ENCODE results near the gene YY1.
"Not testable (repeated sequence)": the region's sequence is repeated elsewhere in the genome, so short reads cannot be mapped to it uniquely, and the experiment has no call there.

Gene YY1

DNA sequence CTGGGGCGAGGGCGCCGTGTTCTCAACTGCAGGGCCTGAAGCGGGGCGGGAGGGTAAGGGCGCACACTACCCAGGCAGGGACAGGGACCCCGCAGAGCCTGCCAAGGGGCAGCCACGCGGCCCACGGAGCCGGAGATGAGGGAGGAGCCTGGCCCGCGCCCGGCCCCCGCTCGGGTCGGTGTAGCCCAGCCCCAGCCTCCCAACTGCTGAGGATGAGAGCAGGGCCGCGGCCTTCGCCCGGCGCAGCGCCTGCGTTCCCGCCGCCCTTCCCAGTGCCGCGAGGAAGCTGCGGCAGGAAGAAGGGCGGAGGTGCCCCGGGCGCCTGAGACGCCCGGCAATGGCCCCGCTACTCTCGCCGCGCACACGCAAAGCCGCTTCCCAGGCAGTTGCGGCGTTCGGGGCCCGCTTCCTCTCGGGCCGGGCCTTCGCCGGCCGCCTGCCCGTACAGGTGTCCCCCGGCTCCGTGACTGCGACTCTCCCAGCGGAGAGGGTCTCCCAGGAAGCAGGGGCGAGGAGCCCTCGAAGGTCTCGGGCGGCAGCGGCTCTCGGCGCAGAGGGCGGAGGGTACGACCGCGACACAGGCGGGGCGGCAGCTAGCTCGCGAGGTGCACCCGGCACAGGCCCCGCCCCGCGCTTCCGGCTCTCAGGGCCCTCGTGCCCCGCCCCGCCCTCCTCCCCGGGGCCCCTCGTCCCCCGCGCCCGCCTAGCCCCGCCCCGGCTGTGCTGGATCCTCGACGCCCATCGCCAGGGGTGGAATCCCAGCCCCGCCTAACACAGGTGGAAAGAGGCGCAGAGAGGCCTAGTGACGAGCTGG lies 24.8 kb upstream of the YY1 start:
- peak in 1 of 2 experiments; percentile 28 for DNase-seq

- DNase-seq: no peak
Observed at GRCh38 chr14:100214770-100215083, 24.2 kb upstream of the YY1 start.

DNA sequence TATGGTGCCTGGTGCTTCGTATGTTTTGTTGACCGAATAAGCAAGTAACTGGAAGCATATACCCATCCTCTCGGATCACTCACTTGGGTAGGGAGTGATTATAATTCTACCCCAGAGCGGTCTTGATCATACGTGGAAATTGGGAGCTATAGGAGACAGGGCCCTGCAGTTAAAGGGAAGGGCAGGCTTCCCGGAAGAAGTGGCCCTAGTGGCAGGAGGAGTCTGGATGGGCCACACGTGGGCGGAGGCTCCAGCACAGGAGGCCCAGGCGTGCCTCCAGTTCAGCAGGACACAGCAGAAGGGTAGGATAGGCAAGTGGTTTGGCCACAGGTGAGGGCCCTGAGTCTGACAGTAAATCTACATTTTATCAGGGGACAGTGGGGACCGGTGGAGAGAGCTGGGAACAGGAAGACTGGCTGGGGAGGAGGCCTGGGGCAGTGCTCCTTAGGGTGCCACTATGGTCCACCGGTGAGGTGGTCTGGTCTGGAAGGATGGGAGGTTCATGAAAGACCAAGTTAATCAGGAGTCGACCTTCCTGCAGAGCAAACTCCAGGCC lies 23.5 kb upstream of the YY1 start:
- no peak for DNase-seq

DNA sequence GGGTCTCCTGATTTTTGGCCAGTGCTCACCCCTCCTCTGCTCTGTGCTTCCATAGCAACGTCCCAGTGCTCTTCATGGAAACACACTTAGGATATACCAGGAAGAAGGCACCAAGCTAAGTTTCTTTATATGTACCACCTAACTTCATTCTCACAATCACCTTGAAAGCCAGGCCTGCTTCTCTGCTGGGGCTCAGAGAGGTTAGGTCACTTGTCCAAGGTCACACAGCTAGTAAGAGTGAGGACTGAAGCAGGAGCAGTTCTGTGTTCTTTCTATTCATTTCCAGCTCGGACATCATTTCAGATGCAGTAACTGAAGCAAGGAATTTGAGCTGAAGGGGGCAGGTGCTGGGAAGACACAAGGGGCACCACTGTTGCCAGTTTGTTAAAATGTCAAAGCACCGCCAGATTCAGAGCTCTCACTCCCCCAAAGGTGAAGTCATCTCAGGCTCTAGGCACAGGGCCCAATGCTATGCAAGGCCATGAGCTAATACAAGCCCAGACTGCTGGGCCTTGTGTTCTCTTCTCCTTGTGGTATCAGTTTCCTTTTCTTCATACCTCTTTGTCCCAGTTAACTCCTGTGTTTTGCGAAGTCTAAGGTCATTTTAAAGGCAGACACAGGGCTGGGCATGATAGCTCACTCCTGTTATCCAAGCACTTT lies 19.7 kb upstream of the YY1 start:
- DNase-seq: no peak

DNA sequence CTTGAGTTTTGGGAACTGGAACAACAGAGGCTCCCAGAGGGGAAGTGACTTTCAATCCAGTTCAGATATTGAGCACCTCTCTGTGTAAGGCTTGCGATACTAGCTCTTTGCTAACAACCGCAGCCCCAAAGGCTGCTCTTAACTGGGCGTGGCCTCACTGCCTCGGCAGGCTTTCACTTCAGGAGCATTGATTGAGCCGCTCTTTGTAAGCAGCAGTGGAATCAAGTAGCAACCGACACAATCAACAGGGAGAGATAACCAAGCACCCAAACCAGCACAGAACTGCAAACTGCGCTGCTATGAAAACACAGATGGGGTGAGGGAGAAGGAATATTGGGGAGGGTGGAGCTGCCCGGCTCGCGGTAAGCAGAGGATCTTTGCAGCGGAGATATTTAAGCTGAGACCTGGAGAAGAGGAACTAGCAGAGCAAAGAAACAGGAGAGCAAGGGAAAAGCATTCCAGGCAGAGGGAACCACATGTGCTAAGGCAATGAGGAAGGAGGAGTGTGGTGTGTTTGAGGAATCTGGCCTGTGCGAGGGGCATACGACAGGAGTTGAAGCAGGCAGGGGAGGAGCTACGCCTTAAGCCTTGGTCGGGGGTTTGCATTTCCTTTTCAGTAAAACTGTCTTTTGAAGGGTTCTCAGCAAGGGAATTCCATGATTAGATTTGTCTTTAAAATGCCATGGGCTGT lies 17.3 kb upstream of the YY1 start:
- DNase-seq: no peak

DNA sequence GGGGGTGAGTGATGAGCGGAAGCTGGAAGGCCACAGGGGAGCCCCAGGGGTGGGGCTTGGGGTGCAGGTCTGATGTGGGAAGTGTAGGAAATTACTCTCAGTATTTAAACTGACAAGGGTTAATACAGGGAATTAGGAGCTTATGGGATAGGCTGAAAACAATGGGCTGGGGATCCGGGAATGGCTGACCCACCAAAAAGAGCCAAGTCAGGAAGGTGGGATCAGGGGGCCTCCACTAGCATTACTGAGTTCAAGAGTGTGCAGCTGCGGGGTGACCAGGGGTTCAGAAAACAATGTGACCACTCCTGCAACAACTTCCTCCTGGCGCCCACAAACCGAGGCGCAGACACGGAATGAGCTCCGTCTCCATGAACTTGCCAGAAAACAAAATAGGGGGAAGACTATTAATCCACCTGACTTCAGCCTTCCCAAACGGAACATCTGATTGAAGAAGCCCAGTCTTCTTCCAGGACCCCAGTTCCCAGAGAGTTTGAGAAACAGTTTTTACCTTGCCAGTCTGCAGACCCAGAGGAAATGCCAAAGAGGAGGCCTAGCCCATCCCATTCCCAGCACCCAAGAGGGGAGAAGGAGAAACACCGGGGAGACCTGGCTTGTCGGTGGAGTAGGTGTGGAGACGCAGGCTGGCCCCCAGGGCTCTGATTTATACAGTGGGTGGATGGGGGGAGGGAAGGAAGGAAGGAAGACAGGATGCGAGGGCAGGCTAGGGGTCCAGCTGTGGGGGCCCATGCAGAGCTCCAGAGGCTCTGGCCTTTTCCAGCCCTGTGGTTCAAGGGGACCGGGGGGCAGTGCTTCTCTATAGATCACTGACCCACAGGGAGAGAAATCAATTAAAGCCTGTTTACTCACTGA lies 16.5 kb upstream of the YY1 start:
- no peak for DNase-seq

GRCh38 chr14:100223332-100224201 lies 15.4 kb upstream of the YY1 start:
- no peak for DNase-seq

DNA sequence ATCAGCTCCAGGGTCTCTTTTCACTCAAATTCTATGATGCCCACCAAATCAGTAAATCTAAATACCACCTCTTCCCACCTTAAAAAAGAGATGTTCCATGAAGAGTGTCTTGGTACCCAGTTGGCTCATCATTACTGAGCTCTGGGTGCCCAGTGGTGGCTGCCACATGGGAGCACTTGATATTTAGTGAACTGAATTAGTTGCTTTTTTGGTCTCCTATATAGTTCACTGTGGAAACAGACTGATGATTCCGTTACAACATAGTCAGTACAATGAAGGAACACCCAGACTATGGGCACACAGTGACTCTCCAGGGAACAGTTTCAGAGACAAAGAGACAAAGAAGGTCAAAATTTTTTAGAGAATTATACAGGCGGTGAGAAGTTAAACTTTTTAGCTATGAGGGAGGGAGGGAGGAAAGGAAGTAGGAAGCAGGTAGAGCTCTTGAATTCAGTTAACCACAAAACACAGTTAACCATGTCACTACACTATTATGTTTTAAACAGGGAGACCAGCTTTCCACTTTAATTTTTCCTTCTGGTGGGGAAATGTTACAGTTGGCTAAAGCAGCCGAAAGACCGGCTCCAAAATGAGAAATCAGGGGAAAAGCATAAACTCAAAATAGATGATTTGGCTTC lies 14.6 kb upstream of the YY1 start:
- no peak for DNase-seq

DNA sequence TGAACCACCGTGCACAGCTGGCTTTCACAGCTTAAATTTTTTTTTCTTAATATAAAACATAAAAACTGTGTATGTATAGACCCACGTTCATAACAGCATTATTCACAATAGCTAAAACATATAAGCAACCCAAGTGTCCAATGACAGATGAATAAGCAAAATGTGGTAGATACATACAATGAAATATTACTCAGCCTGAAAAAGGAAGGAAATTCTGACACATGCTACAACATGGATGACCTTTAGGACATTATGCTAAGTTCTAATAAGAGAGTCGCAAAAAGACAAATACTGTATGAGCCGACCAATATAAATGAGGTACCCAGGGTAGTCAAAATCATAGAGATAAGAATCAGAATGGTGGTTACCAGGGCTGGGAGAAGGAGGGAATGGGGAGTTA lies 13.8 kb upstream of the YY1 start:
- DNase-seq: no peak

- no peak for DNase-seq
Observed at GRCh38 chr14:100230361-100230760, 8.6 kb upstream of the YY1 start.

- no peak for DNase-seq
Observed at GRCh38 chr14:100234511-100234910, 4.4 kb upstream of the YY1 start.

DNA sequence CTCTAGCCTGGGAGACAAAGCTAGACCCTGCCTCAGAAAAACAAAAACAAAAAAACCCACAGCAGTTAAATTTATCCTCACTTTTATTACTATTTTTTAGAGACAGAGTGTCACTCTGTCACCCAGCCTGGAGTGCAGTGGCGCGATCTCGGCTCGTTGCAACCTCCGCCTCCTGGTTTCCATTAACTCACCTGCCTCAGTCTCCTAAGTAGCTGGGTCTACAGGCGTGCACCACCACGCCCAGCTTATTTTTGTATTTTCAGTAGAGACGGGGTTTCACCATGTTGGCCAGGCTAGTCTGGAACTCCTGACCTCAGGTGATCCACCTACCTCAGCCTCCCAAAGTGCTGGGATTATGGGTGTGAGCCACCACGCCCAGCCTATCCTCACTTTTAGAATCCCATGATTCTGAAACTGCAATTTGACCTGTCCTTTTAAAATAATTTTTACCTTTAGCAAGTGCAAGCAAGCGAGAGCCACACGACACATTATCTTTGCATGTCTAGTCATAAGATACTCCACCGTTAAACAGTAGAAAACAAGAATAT lies 2.6 kb upstream of the YY1 start:
- not testable (repeated sequence) for DNase-seq

- DNase-seq: no peak
Observed at GRCh38 chr14:100236881-100237280, 2.1 kb upstream of the YY1 start.

- DNase-seq: no peak
Observed at GRCh38 chr14:100237735-100238418, 1.1 kb upstream of the YY1 start.

- DNase-seq: no peak
Observed at GRCh38 chr14:100239211-100239839, 381 bp downstream of the YY1 start.

DNA sequence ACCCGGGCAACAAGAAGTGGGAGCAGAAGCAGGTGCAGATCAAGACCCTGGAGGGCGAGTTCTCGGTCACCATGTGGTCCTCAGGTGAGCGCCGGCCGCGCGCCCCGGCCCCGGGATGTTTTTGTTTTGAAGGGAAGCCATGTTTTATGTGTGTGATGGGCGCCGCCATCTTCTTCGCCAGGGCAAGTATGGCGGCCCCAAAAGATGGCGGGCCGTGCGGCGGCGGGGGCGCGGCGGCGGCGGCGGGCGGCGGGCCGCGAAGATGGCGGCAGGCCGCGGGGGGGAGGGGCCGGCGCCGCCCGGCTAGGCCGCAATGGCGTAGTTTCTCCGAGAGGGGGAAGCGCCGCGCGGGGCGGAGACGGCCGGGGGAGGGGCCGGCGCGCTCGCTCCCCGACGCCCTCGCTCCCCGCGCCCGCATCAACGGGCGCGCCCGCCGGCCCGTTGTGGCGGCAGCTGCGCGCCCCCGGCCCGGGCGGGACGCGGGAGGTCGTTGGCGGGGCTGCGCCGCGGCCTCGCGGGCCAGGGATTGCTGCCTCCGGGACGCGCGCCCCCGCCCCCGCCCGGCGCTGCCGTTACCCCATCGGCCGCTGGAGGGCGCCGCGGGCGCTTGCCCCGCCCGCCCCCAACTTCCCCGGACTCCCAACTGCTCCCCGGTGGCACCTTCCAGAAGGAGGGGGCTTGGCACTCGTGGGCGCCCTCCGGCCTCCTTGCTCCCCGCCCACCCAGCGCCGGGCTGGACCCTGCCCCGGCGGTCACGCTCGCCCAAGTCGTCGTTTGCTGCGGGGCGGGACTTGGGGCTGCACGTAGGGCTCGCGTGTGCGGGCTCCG lies 1.1 kb downstream of the YY1 start:
- DNase-seq: peak in 1 of 2 experiments; percentile 20

GRCh38 chr14:100240668-100241032 lies 1.7 kb downstream of the YY1 start:
- DNase-seq: no peak

GRCh38 chr14:100241279-100241678 lies 2.3 kb downstream of the YY1 start:
- DNase-seq: no peak

- DNase-seq: no peak
Observed at GRCh38 chr14:100243020-100243419, 4.1 kb downstream of the YY1 start.
